H9 (cell line): Measurements from ENCODE around the gene RIMBP2. TPM values are rescaled to one million over a fixed set of nuclear protein-coding genes. Genes with fewer than 3 reads are reported as not detected.

Experiments used
- DNase-seq: peaks from one replicate; pipeline ENCODE4 v3.0.0-alpha.2; 2017
- H2AFZ ChIP-seq: one replicate; pipeline ENCODE4 v1.6.1; 2013; ENCODE audit warnings: mild to moderate bottlenecking, low read length, control low read depth, moderate library complexity
- H2AK5ac ChIP-seq: 2 replicates; pipeline ENCODE4 v1.6.1; 2013; ENCODE audit warnings: low read length, control low read depth, mixed read lengths; ENCODE audit not compliant: insufficient read length
- H2BK120ac ChIP-seq: one replicate; pipeline ENCODE4 v1.6.1; 2013; ENCODE audit warnings: low read depth, mild to moderate bottlenecking, low read length, control low read depth, inconsistent platforms; ENCODE audit not compliant: poor library complexity, severe bottlenecking
- H2BK12ac ChIP-seq: 2 replicates; pipeline ENCODE4 v1.6.1; 2013; ENCODE audit warnings: low read length, control low read depth, mixed read lengths, low read depth; ENCODE audit not compliant: insufficient read length
- H2BK15ac ChIP-seq: 2 replicates; pipeline ENCODE4 v1.6.1; 2013; ENCODE audit warnings: low read depth, low read length, control low read depth
- H2BK20ac ChIP-seq: one replicate; pipeline ENCODE4 v1.6.1; 2013; ENCODE audit warnings: low read depth, mild to moderate bottlenecking, low read length, control low read depth, inconsistent platforms; ENCODE audit not compliant: poor library complexity, severe bottlenecking
- H2BK5ac ChIP-seq: 2 replicates; pipeline ENCODE4 v1.6.1; 2013; ENCODE audit warnings: low read length, control low read depth, mixed read lengths; ENCODE audit not compliant: insufficient read length
- H3K14ac ChIP-seq: 2 replicates; pipeline ENCODE4 v1.6.1; 2013; ENCODE audit warnings: low read length, control low read depth; ENCODE audit not compliant: insufficient read depth
- H3K18ac ChIP-seq: 2 replicates; pipeline ENCODE4 v1.6.1; 2013; ENCODE audit warnings: low read depth, mild to moderate bottlenecking, mixed read lengths, low read length, control low read depth; ENCODE audit not compliant: insufficient read length
- H3K23ac ChIP-seq: 2 replicates; pipeline ENCODE4 v1.6.1; 2013; ENCODE audit warnings: low read length, control low read depth, mixed read lengths, low read depth; ENCODE audit not compliant: insufficient read length
- H3K23me2 ChIP-seq: 2 replicates; pipeline ENCODE4 v1.6.1; 2013; ENCODE audit warnings: low read depth, mild to moderate bottlenecking, mixed read lengths, low read length, control low read depth; ENCODE audit not compliant: insufficient read length, poor library complexity, severe bottlenecking
- H3K27ac ChIP-seq: 2 replicates; pipeline ENCODE4 v1.5.1; 2013; ENCODE audit warnings: low read length, control low read depth, mixed read lengths, low read depth; ENCODE audit not compliant: insufficient read length
- H3K27me3 ChIP-seq: 2 replicates; pipeline ENCODE4 v1.6.1; 2013; ENCODE audit warnings: low read length, control low read depth, inconsistent platforms; ENCODE audit not compliant: insufficient read depth
- H3K4ac ChIP-seq: 2 replicates; pipeline ENCODE4 v1.6.1; 2013; ENCODE audit warnings: low read depth, mild to moderate bottlenecking, control low read depth, inconsistent platforms, low read length, moderate library complexity
- H3K4me1 ChIP-seq: 2 replicates; pipeline ENCODE4 v1.6.1; 2013; ENCODE audit warnings: low read length, control low read depth, inconsistent platforms; ENCODE audit not compliant: insufficient read depth
- H3K4me2 ChIP-seq: 2 replicates; pipeline ENCODE4 v1.6.1; 2013; ENCODE audit warnings: low read length, control low read depth, mixed read lengths; ENCODE audit not compliant: insufficient read length, insufficient read depth
- H3K56ac ChIP-seq: 2 replicates; pipeline ENCODE4 v1.6.1; 2013; ENCODE audit warnings: low read depth, mild to moderate bottlenecking, mixed read lengths, low read length, control low read depth; ENCODE audit not compliant: insufficient read length
- H3K79me1 ChIP-seq: 2 replicates; pipeline ENCODE4 v1.6.1; 2013; ENCODE audit warnings: low read depth, mild to moderate bottlenecking, moderate library complexity, low read length, control low read depth, inconsistent platforms; ENCODE audit not compliant: insufficient read depth, poor library complexity, severe bottlenecking
- H3K79me2 ChIP-seq: 2 replicates; pipeline ENCODE4 v1.6.1; 2013; ENCODE audit warnings: low read length, control low read depth, inconsistent platforms; ENCODE audit not compliant: insufficient read depth
- H3K9ac ChIP-seq: 2 replicates; pipeline ENCODE4 v1.6.1; 2013; ENCODE audit warnings: low read length, control low read depth, mixed read lengths; ENCODE audit not compliant: insufficient read length; ENCODE audit errors: extremely low read depth
- H3K9me3 ChIP-seq: one replicate; pipeline ENCODE4 v1.6.1; 2013; ENCODE audit warnings: low read depth, low read length, inconsistent platforms; ENCODE audit not compliant: control insufficient read depth
- H3T11ph ChIP-seq: one replicate; pipeline ENCODE4 v1.6.1; 2013; ENCODE audit warnings: mild to moderate bottlenecking, low read length, control low read depth, inconsistent platforms
- H4K20me1 ChIP-seq: one replicate; pipeline ENCODE4 v1.6.1; 2013; ENCODE audit not compliant: control insufficient read depth, insufficient read length, insufficient read depth
- H4K5ac ChIP-seq: 2 replicates; pipeline ENCODE4 v1.6.1; 2013; ENCODE audit warnings: low read depth, mild to moderate bottlenecking, mixed read lengths, low read length, control low read depth; ENCODE audit not compliant: insufficient read length
- H4K8ac ChIP-seq: replicated peaks from 2 replicates; pipeline ENCODE4 v1.6.1; 2013; ENCODE audit warnings: low read length, control low read depth, mixed read lengths, low read depth; ENCODE audit not compliant: insufficient read length
- H4K91ac ChIP-seq: 2 replicates; pipeline ENCODE4 v1.6.1; 2013; ENCODE audit warnings: low read depth, mild to moderate bottlenecking, moderate library complexity, mixed read lengths, low read length, control low read depth; ENCODE audit not compliant: insufficient read length
- H3K27ac Mint-ChIP-seq, 3 experiments: 2 replicates in 2 of 3; 3 replicates in 1 of 3; pipeline ENCODE4 v1.8.0; 2020 to 2021; ENCODE audit warnings: mixed read lengths in 3 of 3, mild to moderate bottlenecking in 1 of 3, moderate library complexity in 1 of 3
- H3K27me3 Mint-ChIP-seq: 2 replicates; pipeline ENCODE4 v1.8.0; 2021; ENCODE audit warnings: low read depth, mild to moderate bottlenecking, moderate library complexity, mixed read lengths
- H3K36me3 Mint-ChIP-seq, 3 experiments: 2 replicates in 2 of 3; 3 replicates in 1 of 3; pipeline ENCODE4 v1.8.0; 2020 to 2021; ENCODE audit warnings: low read depth in 3 of 3, mixed read lengths in 3 of 3; ENCODE audit not compliant: insufficient read depth in 1 of 3
- H3K4me1 Mint-ChIP-seq, 2 experiments: 2 replicates each; pipeline ENCODE4 v1.8.0; 2020; ENCODE audit warnings: mixed read lengths in 2 of 2
- H3K4me3 Mint-ChIP-seq, 2 experiments: 2 replicates in 1 of 2; 3 replicates in 1 of 2; pipeline ENCODE4 v1.8.0; 2020 to 2021; ENCODE audit warnings: mild to moderate bottlenecking in 2 of 2, mixed read lengths in 2 of 2, moderate library complexity in 1 of 2
- H3K9me3 Mint-ChIP-seq, 2 experiments: 2 replicates in 1 of 2; 3 replicates in 1 of 2; pipeline ENCODE4 v1.8.0; 2020; ENCODE audit warnings: mild to moderate bottlenecking in 2 of 2, mixed read lengths in 2 of 2, moderate library complexity in 1 of 2
- CTCF ChIP-seq: fragments of 200-600 bp; sonication (generic); conservative IDR thresholded peaks from 3 replicates; pipeline ENCODE4 v1.8.0; 2021; ENCODE audit warnings: antibody characterized with exemption, mild to moderate bottlenecking
- WGBS: extraction: QIAGEN DNeasy Blood & Tissue Kit; methylation state at CpG from one replicate; pipeline ENCODE4 v1.1.7; 2013; ENCODE audit warnings: missing lambda C conversion rate, low lambda C conversion rate, mixed read lengths; ENCODE audit not compliant: insufficient read length; ENCODE audit errors: extremely low coverage; 5-methylcytosine and 5-hydroxymethylcytosine counted together
- total RNA-seq: library from RNA; stranded (reverse); gene quantifications from 2 replicates; pipeline ENCODE4 v1.2.1, GENCODE V29; 2021

The RIMBP2 gene
- total RNA-seq, 1 experiment from 2014 or later: 0.70 TPM

GRCh38 chr12:130675791-130676190 is 40.3 kb downstream of the RIMBP2 start:
- Mint-ChIP-seq H3K4me3 (no peak overlapping the region), H3K27ac (no peak overlapping the region), H3K4me1 (0 out of 4 replicates have a peak, but pooled peaks cover 0 to 4% of the 10 kb centered on the region in 2 experiments), H3K9me3 (peaks cover 0 to 3% of the 10 kb centered on the region in 2 experiments; a peak in 1 of 5 replicates), H3K36me3 (no peaks in the 10 kb centered on the region; a peak in 2 of 7 replicates), H3K27me3 (peaks cover 6% of the 10 kb centered on the region)
- Histone ChIP-seq H2AK5ac (no peak overlapping the region), H3K4me1 (no peaks in the 10 kb centered on the region), H2AFZ (no peak overlapping the region), H3K9me3 (no peaks in the 10 kb centered on the region), H3K79me1 (no peaks in the 10 kb centered on the region), H2BK5ac (no peak overlapping the region), H4K8ac (no peak overlapping the region), H3K14ac (no peak overlapping the region), H4K5ac (no peak overlapping the region), H2BK120ac (no peak overlapping the region), H3T11ph (no peak overlapping the region), H3K23me2 (no peaks in the 10 kb centered on the region), H2BK15ac (no peak overlapping the region), H3K4ac (no peak overlapping the region), H2BK12ac (no peak overlapping the region), H2BK20ac (no peak overlapping the region), H3K23ac (no peak overlapping the region), H3K9ac (no peak overlapping the region), H3K4me2 (no peak overlapping the region), H4K20me1 (no peaks in the 10 kb centered on the region), H3K56ac (no peak overlapping the region), H4K91ac (no peak overlapping the region), H3K27me3 (no peaks in the 10 kb centered on the region), H3K79me2 (no peaks in the 10 kb centered on the region), H3K27ac (no peak overlapping the region), H3K18ac (no peak overlapping the region)
- no CpG with 5 or more reads among the region's 15 CpGs for WGBS
- TF ChIP-seq CTCF: no peak
- DNase-seq: no peak
